Smooth muscle cell of bladder (primary cell): ENCODE results near the gene G6PD. TPM values are rescaled to one million over a fixed set of nuclear protein-coding genes. Genes with fewer than 3 reads are reported as not detected.

Source experiments
- total RNA-seq: library from RNA; depleted of rRNA; stranded (reverse); fragments of >200 nt; gene quantifications from 2 replicates; pipeline ENCODE4 v1.2.3, GENCODE V29; 2014

Gene G6PD
- total RNA-seq, result 90.3 and 91.0 TPM in 2 replicates

GRCh38 chrX:154546354-154547244, at the start of gene G6PD:
TSS of gene G6PD (minus strand) at chrX:154546846. CDS start at chrX:154546155, 691 bp downstream.

GRCh38 chrX:154584585-154585183, 38.0 kb upstream of the G6PD start, which contains the start of gene CTAG1A:
TSS of gene CTAG1A (plus strand) at chrX:154585133. CDS start at chrX:154585207, 74 bp downstream.

GRCh38 chrX:154547245-154548027, 790 bp upstream of the G6PD start, which contains the start of gene IKBKG:
TSS of gene IKBKG (plus strand) at chrX:154547620. CDS start at chrX:154552003, 4,383 bp downstream.

GRCh38 chrX:154515966-154516655, 30.5 kb downstream of the G6PD start, which contains the start of gene FAM3A:
TSS of gene FAM3A (minus strand) at chrX:154516232. CDS start at chrX:154515772, 460 bp downstream.

GRCh38 chrX:154490414-154491083, 56.1 kb downstream of the G6PD start, which contains the start of gene SLC10A3:
TSS of gene SLC10A3 (minus strand) at chrX:154490629. CDS start at chrX:154488940, 1,689 bp downstream.

GRCh38 chrX:154486396-154487207, 60.0 kb downstream of the G6PD start, which contains the start of gene UBL4A:
TSS of gene UBL4A (minus strand) at chrX:154486615. CDS start at chrX:154486584, 31 bp downstream.

Other genes starting within 250 kb of the G6PD start
- 1,760 and 2,009 TPM in 2 replicates for gene FLNA, start 172.2 kb downstream of the G6PD start, total RNA-seq
- 20.9 and 21.5 TPM in 2 replicates for gene EMD, start 167.6 kb downstream of the G6PD start, total RNA-seq
- gene RPL10, start 148.5 kb downstream of the G6PD start, total RNA-seq, result 2,454 and 2,688 TPM in 2 replicates
- 65.9 and 68.6 TPM in 2 replicates for gene DNASE1L1, start 137.6 kb downstream of the G6PD start, total RNA-seq
- 10.8 and 14.1 TPM in 2 replicates for gene TAFAZZIN, start 135.3 kb downstream of the G6PD start, total RNA-seq
- gene ATP6AP1, start 118.2 kb downstream of the G6PD start, total RNA-seq, result 46.6 and 57.0 TPM in 2 replicates
- gene GDI1, start 109.7 kb downstream of the G6PD start, total RNA-seq, result 58.6 and 81.1 TPM in 2 replicates
- 101 and 107 TPM in 2 replicates for gene FAM50A, start 102.7 kb downstream of the G6PD start, total RNA-seq
- 6.7 and 17.0 TPM in 2 replicates for gene PLXNA3, start 88.6 kb downstream of the G6PD start, total RNA-seq
- gene LAGE3, start 67.6 kb downstream of the G6PD start, total RNA-seq, result 13.7 and 18.5 TPM in 2 replicates
- gene UBL4A, start 60.2 kb downstream of the G6PD start, total RNA-seq, result 30.3 and 39.9 TPM in 2 replicates
- gene SLC10A3, start 56.2 kb downstream of the G6PD start, total RNA-seq, result 11.8 and 22.7 TPM in 2 replicates
- 32.1 and 41.6 TPM in 2 replicates for gene FAM3A, start 30.6 kb downstream of the G6PD start, total RNA-seq
- 13.4 and 13.7 TPM in 2 replicates for gene IKBKG, start 774 bp upstream of the G6PD start, total RNA-seq
- 0.18 TPM in 1 of 2 replicates, not detected in the other for gene CTAG1A, start 38.3 kb upstream of the G6PD start, total RNA-seq
- not detected in 2 replicates for gene CTAG1B, start 72.4 kb upstream of the G6PD start, total RNA-seq
- not detected in 2 replicates for gene CTAG2, start 106.7 kb upstream of the G6PD start, total RNA-seq
- 2.7 and 5.0 TPM in 2 replicates for gene GAB3, start 204.2 kb upstream of the G6PD start, total RNA-seq
- 24.7 and 36.7 TPM in 2 replicates for gene DKC1, start 216.0 kb upstream of the G6PD start, total RNA-seq